SK-N-SH treated with all-trans-retinoic acid at 6 μM for 48 hours (cell line): ENCODE results near the gene EPC2.
"Not testable (repeated sequence)": the region's sequence is repeated elsewhere in the genome, so short reads cannot be mapped to it uniquely, and the experiment has no call there.

Experiments
- ATAC-seq: fragments of 200-7000 bp; cut with Tn5 transposase; 3 replicates; pipeline ENCODE4 v1.9.1; 2020; ENCODE audit warnings: mild to moderate bottlenecking, moderate library complexity
- ARNTL ChIP-seq: fragments of 450-650 bp; formaldehyde crosslinking; IDR thresholded peaks from 2 replicates; pipeline ENCODE4 v1.5.0; 2020; ENCODE audit warnings: low read depth, mild to moderate bottlenecking, moderate library complexity, borderline replicate concordance
- BACH2 ChIP-seq: fragments of 250-450 bp; sonication (Bioruptor Pico); IDR thresholded peaks from 2 replicates; pipeline ENCODE4 v1.9.0; 2021; ENCODE audit warnings: mild to moderate bottlenecking, borderline replicate concordance
- CSDC2 ChIP-seq: fragments of 250-450 bp; sonication (Bioruptor Pico); IDR thresholded peaks from 2 replicates; pipeline ENCODE4 v1.5.0; 2020; ENCODE audit warnings: mild to moderate bottlenecking, moderate library complexity
- ESRRG ChIP-seq: fragments of 250-450 bp; sonication (Bioruptor Pico); IDR thresholded peaks from 2 replicates; pipeline ENCODE4 v1.6.1; 2021; ENCODE audit warnings: mild to moderate bottlenecking
- GLIS3 ChIP-seq: fragments of 250-450 bp; sonication (Bioruptor Pico); IDR thresholded peaks from 2 replicates; pipeline ENCODE4 v1.5.0; 2020; ENCODE audit warnings: mild to moderate bottlenecking, moderate library complexity
- ISL1 ChIP-seq: fragments of 250-450 bp; sonication (Bioruptor Pico); IDR thresholded peaks from 2 replicates; pipeline ENCODE4 v2.1.2; 2022; ENCODE audit warnings: mild to moderate bottlenecking, moderate library complexity
- OSR1 ChIP-seq: fragments of 250-450 bp; sonication (Bioruptor Pico); IDR thresholded peaks from 2 replicates; pipeline ENCODE4 v1.8.0; 2022; ENCODE audit warnings: moderate library complexity, mild to moderate bottlenecking, inconsistent platforms
- POU6F1 ChIP-seq: fragments of 250-450 bp; sonication (Bioruptor Pico); IDR thresholded peaks from 2 replicates; pipeline ENCODE4 v1.8.0; 2021; ENCODE audit warnings: low read depth, mild to moderate bottlenecking, moderate library complexity, borderline replicate concordance
- RARB ChIP-seq: fragments of 250-450 bp; sonication (Bioruptor Pico); IDR thresholded peaks from 2 replicates; pipeline ENCODE4 v1.8.0; 2021; ENCODE audit warnings: mild to moderate bottlenecking, moderate library complexity
- SNAI2 ChIP-seq: fragments of 250-450 bp; sonication (Bioruptor Pico); IDR thresholded peaks from 2 replicates; pipeline ENCODE4 v1.5.0; 2020; ENCODE audit warnings: mild to moderate bottlenecking, moderate library complexity
- TCF4 ChIP-seq: fragments of 250-450 bp; sonication (Bioruptor Pico); IDR thresholded peaks from 2 replicates; pipeline ENCODE4 v1.8.0; 2021; ENCODE audit warnings: mild to moderate bottlenecking, moderate library complexity, borderline replicate concordance
- TOX ChIP-seq: fragments of 250-450 bp; sonication (Bioruptor Pico); IDR thresholded peaks from 2 replicates; pipeline ENCODE4 v1.8.0; 2021; ENCODE audit warnings: mild to moderate bottlenecking, moderate library complexity, borderline replicate concordance
- TSHZ2 ChIP-seq: fragments of 250-450 bp; sonication (Bioruptor Pico); IDR thresholded peaks from 2 replicates; pipeline ENCODE4 v1.5.0; 2020; ENCODE audit warnings: mild to moderate bottlenecking, moderate library complexity
- ZFP3 ChIP-seq: fragments of 250-450 bp; sonication (Bioruptor Pico); IDR thresholded peaks from 2 replicates; pipeline ENCODE4 v1.5.0; 2020; ENCODE audit warnings: mild to moderate bottlenecking, moderate library complexity
- ZFP30 ChIP-seq: fragments of 450-650 bp; formaldehyde crosslinking; IDR thresholded peaks from 2 replicates; pipeline ENCODE4 v1.5.0; 2022; ENCODE audit warnings: mild to moderate bottlenecking, moderate library complexity
- ZNF565 ChIP-seq: fragments of 450-650 bp; formaldehyde crosslinking; conservative IDR thresholded peaks from 2 replicates; pipeline ENCODE4 v1.5.0; 2020; ENCODE audit warnings: low read depth, mild to moderate bottlenecking, moderate library complexity
- ZNF70 ChIP-seq: fragments of 450-650 bp; formaldehyde crosslinking; IDR thresholded peaks from 2 replicates; pipeline ENCODE4 v1.5.0; 2020; ENCODE audit warnings: mild to moderate bottlenecking, moderate library complexity
- TF ChIP-seq, protein P1 (sequence below): fragments of 250-450 bp; sonication (Bioruptor Pico); IDR thresholded peaks from 2 replicates; pipeline ENCODE4 v1.5.1; 2021; ENCODE audit warnings: mild to moderate bottlenecking, moderate library complexity
- TF ChIP-seq, protein P2 (sequence below): fragments of 250-450 bp; sonication (Bioruptor Pico); IDR thresholded peaks from 2 replicates; pipeline ENCODE4 v1.8.0; 2020; ENCODE audit warnings: mild to moderate bottlenecking, moderate library complexity, borderline replicate concordance

Gene EPC2

GRCh38 chr2:148684507-148684906 is 40.0 kb downstream of the EPC2 start:
- ATAC-seq: no peak
- TF ChIP-seq, protein P1, sequence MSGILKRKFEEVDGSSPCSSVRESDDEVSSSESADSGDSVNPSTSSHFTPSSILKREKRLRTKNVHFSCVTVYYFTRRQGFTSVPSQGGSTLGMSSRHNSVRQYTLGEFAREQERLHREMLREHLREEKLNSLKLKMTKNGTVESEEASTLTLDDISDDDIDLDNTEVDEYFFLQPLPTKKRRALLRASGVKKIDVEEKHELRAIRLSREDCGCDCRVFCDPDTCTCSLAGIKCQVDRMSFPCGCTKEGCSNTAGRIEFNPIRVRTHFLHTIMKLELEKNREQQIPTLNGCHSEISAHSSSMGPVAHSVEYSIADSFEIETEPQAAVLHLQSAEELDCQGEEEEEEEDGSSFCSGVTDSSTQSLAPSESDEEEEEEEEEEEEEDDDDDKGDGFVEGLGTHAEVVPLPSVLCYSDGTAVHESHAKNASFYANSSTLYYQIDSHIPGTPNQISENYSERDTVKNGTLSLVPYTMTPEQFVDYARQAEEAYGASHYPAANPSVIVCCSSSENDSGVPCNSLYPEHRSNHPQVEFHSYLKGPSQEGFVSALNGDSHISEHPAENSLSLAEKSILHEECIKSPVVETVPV (CRISPR knock-in tag): no peak
- TF ChIP-seq ZNF565 (CRISPR knock-in tag) (no peak), RARB (no peak), OSR1 (no peak), TCF4 (CRISPR knock-in tag) (no peak), ESRRG (CRISPR knock-in tag) (no peak), ARNTL (CRISPR knock-in tag) (no peak), CSDC2 (CRISPR knock-in tag) (no peak), ISL1 (CRISPR knock-in tag) (no peak)

- ATAC-seq: no peak
- TF ChIP-seq ISL1 (CRISPR knock-in tag): no peak
- TF ChIP-seq POU6F1: no peak
- no peak for TF ChIP-seq OSR1
- TF ChIP-seq, protein P1 (CRISPR knock-in tag): no peak
These were observed 43.0 kb downstream of the EPC2 start for GRCh38 chr2:148687543-148687942.

- ATAC-seq: not testable (repeated sequence)
These were observed 43.5 kb downstream of the EPC2 start for GRCh38 chr2:148688011-148688410.

DNA sequence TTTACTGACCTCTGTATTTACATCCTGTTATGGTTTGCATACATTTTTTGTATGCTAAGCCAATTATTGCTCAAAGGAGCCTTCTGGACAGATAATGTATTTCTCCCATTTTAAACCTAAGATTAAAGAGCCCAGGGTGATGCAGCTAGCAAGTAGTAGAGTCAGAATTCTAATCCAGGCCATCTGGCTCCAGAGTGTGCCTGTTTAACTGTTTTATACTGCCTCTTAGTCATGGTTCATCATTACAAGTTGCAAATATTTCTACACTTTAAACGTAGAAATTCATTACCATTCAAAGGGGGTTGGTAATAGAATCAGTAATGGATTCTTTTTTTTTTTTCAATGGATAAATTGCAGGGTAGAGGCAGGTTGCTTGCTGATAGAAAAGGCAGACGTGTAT is 52.4 kb downstream of the EPC2 start:
- ATAC-seq: no peak
- TF ChIP-seq ZFP30 (CRISPR knock-in tag): no peak
- no peak for TF ChIP-seq ZFP3 (CRISPR knock-in tag)
- no peak for TF ChIP-seq GLIS3 (CRISPR knock-in tag)
- TF ChIP-seq ARNTL (CRISPR knock-in tag): no peak
- no peak for TF ChIP-seq TOX
- no peak for TF ChIP-seq TCF4 (CRISPR knock-in tag)
- no peak for TF ChIP-seq BACH2 (CRISPR knock-in tag)
- no peak for TF ChIP-seq CSDC2 (CRISPR knock-in tag)
- no peak for TF ChIP-seq SNAI2 (CRISPR knock-in tag)
- TF ChIP-seq, protein P1 (CRISPR knock-in tag): no peak
- TF ChIP-seq TSHZ2 (CRISPR knock-in tag): no peak
- TF ChIP-seq ESRRG (CRISPR knock-in tag): no peak
- TF ChIP-seq, protein P2, sequence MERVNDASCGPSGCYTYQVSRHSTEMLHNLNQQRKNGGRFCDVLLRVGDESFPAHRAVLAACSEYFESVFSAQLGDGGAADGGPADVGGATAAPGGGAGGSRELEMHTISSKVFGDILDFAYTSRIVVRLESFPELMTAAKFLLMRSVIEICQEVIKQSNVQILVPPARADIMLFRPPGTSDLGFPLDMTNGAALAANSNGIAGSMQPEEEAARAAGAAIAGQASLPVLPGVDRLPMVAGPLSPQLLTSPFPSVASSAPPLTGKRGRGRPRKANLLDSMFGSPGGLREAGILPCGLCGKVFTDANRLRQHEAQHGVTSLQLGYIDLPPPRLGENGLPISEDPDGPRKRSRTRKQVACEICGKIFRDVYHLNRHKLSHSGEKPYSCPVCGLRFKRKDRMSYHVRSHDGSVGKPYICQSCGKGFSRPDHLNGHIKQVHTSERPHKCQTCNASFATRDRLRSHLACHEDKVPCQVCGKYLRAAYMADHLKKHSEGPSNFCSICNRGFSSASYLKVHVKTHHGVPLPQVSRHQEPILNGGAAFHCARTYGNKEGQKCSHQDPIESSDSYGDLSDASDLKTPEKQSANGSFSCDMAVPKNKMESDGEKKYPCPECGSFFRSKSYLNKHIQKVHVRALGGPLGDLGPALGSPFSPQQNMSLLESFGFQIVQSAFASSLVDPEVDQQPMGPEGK (CRISPR knock-in tag): no peak
- TF ChIP-seq ZNF70 (CRISPR knock-in tag): no peak
- TF ChIP-seq, all 23 proteins: peak for 0
